Activated naive CD8-positive, alpha-beta T cell (primary cell): ENCODE measurements around the gene SCAPER.

Experiments
- H3K27ac Mint-ChIP-seq: one replicate; pipeline ENCODE4 v1.8.0; 2021; ENCODE audit warnings: mixed read lengths
- H3K27me3 Mint-ChIP-seq: one replicate; pipeline ENCODE4 v1.8.0; 2021; ENCODE audit warnings: mixed read lengths
- H3K36me3 Mint-ChIP-seq: one replicate; pipeline ENCODE4 v1.8.0; 2021; ENCODE audit warnings: mixed read lengths
- H3K4me1 Mint-ChIP-seq: one replicate; pipeline ENCODE4 v1.8.0; 2021; ENCODE audit warnings: low read depth, mixed read lengths
- H3K4me3 Mint-ChIP-seq: one replicate; pipeline ENCODE4 v1.8.0; 2021; ENCODE audit warnings: mild to moderate bottlenecking, mixed read lengths
- H3K9me3 Mint-ChIP-seq: one replicate; pipeline ENCODE4 v1.8.0; 2021; ENCODE audit warnings: low read depth, mixed read lengths

SCAPER gene

GRCh38 chr15:76803049-76803571, 102.0 kb downstream of the SCAPER start:
- H3K27ac Mint-ChIP-seq = no peak overlapping the region
- H3K9me3 Mint-ChIP-seq = no peaks in the 10 kb centered on the region
- no peaks in the 10 kb centered on the region for H3K27me3 Mint-ChIP-seq
- no peaks in the 10 kb centered on the region for H3K4me1 Mint-ChIP-seq
- H3K36me3 Mint-ChIP-seq = peaks cover 21% of the 10 kb centered on the region
- no peak overlapping the region for H3K4me3 Mint-ChIP-seq

GRCh38 chr15:76802411-76802810, 102.7 kb downstream of the SCAPER start:
- no peaks in the 10 kb centered on the region for H3K4me1 Mint-ChIP-seq
- no peaks in the 10 kb centered on the region for H3K9me3 Mint-ChIP-seq
- no peaks in the 10 kb centered on the region for H3K27me3 Mint-ChIP-seq
- no peak overlapping the region for H3K27ac Mint-ChIP-seq
- H3K4me3 Mint-ChIP-seq = no peak overlapping the region
- peaks cover 24% of the 10 kb centered on the region for H3K36me3 Mint-ChIP-seq

- Mint-ChIP-seq H3K9me3 (no peaks in the 10 kb centered on the region), H3K27ac (no peak overlapping the region), H3K4me3 (no peak overlapping the region), H3K4me1 (no peaks in the 10 kb centered on the region), H3K27me3 (no peaks in the 10 kb centered on the region), H3K36me3 (peaks cover 25% of the 10 kb centered on the region)
These were observed 105.4 kb downstream of the SCAPER start for GRCh38 chr15:76799760-76800159.

GRCh38 chr15:76795217-76795616, 109.9 kb downstream of the SCAPER start:
- no peaks in the 10 kb centered on the region for H3K4me1 Mint-ChIP-seq
- H3K27ac Mint-ChIP-seq = no peak overlapping the region
- peaks cover 6% of the 10 kb centered on the region for H3K9me3 Mint-ChIP-seq
- no peak overlapping the region for H3K4me3 Mint-ChIP-seq
- H3K36me3 Mint-ChIP-seq = peaks cover 46% of the 10 kb centered on the region
- H3K27me3 Mint-ChIP-seq = no peaks in the 10 kb centered on the region

- Mint-ChIP-seq H3K4me3 (no peak overlapping the region), H3K27ac (no peak overlapping the region), H3K36me3 (peaks cover 44% of the 10 kb centered on the region), H3K9me3 (peaks cover 6% of the 10 kb centered on the region), H3K27me3 (no peaks in the 10 kb centered on the region), H3K4me1 (no peaks in the 10 kb centered on the region)
These were observed 112.0 kb downstream of the SCAPER start for GRCh38 chr15:76793162-76793561.

- H3K4me3 Mint-ChIP-seq = no peak overlapping the region
- H3K27ac Mint-ChIP-seq = no peak overlapping the region
- peaks cover 6% of the 10 kb centered on the region for H3K9me3 Mint-ChIP-seq
- H3K27me3 Mint-ChIP-seq = no peaks in the 10 kb centered on the region
- H3K36me3 Mint-ChIP-seq = peaks cover 37% of the 10 kb centered on the region
- H3K4me1 Mint-ChIP-seq = no peaks in the 10 kb centered on the region
These were observed 113.6 kb downstream of the SCAPER start for GRCh38 chr15:76791511-76791910.

- H3K4me1 Mint-ChIP-seq = no peaks in the 10 kb centered on the region
- H3K27ac Mint-ChIP-seq = no peak overlapping the region
- H3K9me3 Mint-ChIP-seq = peaks cover 6% of the 10 kb centered on the region
- no peaks in the 10 kb centered on the region for H3K27me3 Mint-ChIP-seq
- no peak overlapping the region for H3K4me3 Mint-ChIP-seq
- peaks cover 50% of the 10 kb centered on the region for H3K36me3 Mint-ChIP-seq
These were observed 117.9 kb downstream of the SCAPER start for GRCh38 chr15:76787273-76787672.

GRCh38 chr15:76776969-76777368, 128.2 kb downstream of the SCAPER start:
- peaks cover 9% of the 10 kb centered on the region for H3K9me3 Mint-ChIP-seq
- H3K36me3 Mint-ChIP-seq = peaks cover 20% of the 10 kb centered on the region
- H3K27ac Mint-ChIP-seq = no peak overlapping the region
- H3K4me3 Mint-ChIP-seq = no peak overlapping the region
- no peaks in the 10 kb centered on the region for H3K4me1 Mint-ChIP-seq
- H3K27me3 Mint-ChIP-seq = no peaks in the 10 kb centered on the region

GRCh38 chr15:76776480-76776879, 128.7 kb downstream of the SCAPER start:
- no peak overlapping the region for H3K4me3 Mint-ChIP-seq
- no peaks in the 10 kb centered on the region for H3K27me3 Mint-ChIP-seq
- H3K9me3 Mint-ChIP-seq = peaks cover 9% of the 10 kb centered on the region
- no peak overlapping the region for H3K27ac Mint-ChIP-seq
- no peaks in the 10 kb centered on the region for H3K4me1 Mint-ChIP-seq
- peaks cover 20% of the 10 kb centered on the region for H3K36me3 Mint-ChIP-seq

- H3K36me3 Mint-ChIP-seq = peaks cover 17% of the 10 kb centered on the region
- H3K27ac Mint-ChIP-seq = no peak overlapping the region
- H3K4me3 Mint-ChIP-seq = no peak overlapping the region
- H3K9me3 Mint-ChIP-seq = peaks cover 9% of the 10 kb centered on the region
- no peaks in the 10 kb centered on the region for H3K4me1 Mint-ChIP-seq
- no peaks in the 10 kb centered on the region for H3K27me3 Mint-ChIP-seq
These were observed 131.9 kb downstream of the SCAPER start for GRCh38 chr15:76773234-76773633.

- Mint-ChIP-seq H3K9me3 (peaks cover 9% of the 10 kb centered on the region), H3K27me3 (no peaks in the 10 kb centered on the region), H3K27ac (no peak overlapping the region), H3K36me3 (peaks cover 19% of the 10 kb centered on the region), H3K4me1 (no peaks in the 10 kb centered on the region), H3K4me3 (no peak overlapping the region)
These were observed 132.4 kb downstream of the SCAPER start for GRCh38 chr15:76772776-76773175.

- no peak overlapping the region for H3K4me3 Mint-ChIP-seq
- H3K9me3 Mint-ChIP-seq = peaks cover 3% of the 10 kb centered on the region
- no peak overlapping the region for H3K27ac Mint-ChIP-seq
- H3K27me3 Mint-ChIP-seq = no peaks in the 10 kb centered on the region
- peaks cover 50% of the 10 kb centered on the region for H3K36me3 Mint-ChIP-seq
- no peaks in the 10 kb centered on the region for H3K4me1 Mint-ChIP-seq
These were observed 141.1 kb downstream of the SCAPER start for GRCh38 chr15:76764004-76764403.

- Mint-ChIP-seq H3K4me3 (no peak overlapping the region), H3K27ac (no peak overlapping the region), H3K27me3 (no peaks in the 10 kb centered on the region), H3K9me3 (peaks cover 3% of the 10 kb centered on the region), H3K36me3 (peaks cover 48% of the 10 kb centered on the region), H3K4me1 (no peaks in the 10 kb centered on the region)
These were observed 141.6 kb downstream of the SCAPER start for GRCh38 chr15:76763554-76763953.

GRCh38 chr15:76756381-76756780, 148.8 kb downstream of the SCAPER start:
- H3K27me3 Mint-ChIP-seq = no peaks in the 10 kb centered on the region

GRCh38 chr15:76753771-76754170, 151.4 kb downstream of the SCAPER start:
- Mint-ChIP-seq H3K36me3 (peaks cover 26% of the 10 kb centered on the region), H3K4me1 (peaks cover 7% of the 10 kb centered on the region), H3K9me3 (no peaks in the 10 kb centered on the region), H3K4me3 (no peak overlapping the region), H3K27ac (no peak overlapping the region), H3K27me3 (no peaks in the 10 kb centered on the region)

More at GRCh38 chr15:76756381-76756780, 148.8 kb downstream of the SCAPER start:
- no peak overlapping the region for H3K27ac Mint-ChIP-seq
- no peak overlapping the region for H3K4me3 Mint-ChIP-seq
- H3K36me3 Mint-ChIP-seq = peaks cover 29% of the 10 kb centered on the region
- H3K4me1 Mint-ChIP-seq = peaks cover 6% of the 10 kb centered on the region
- no peaks in the 10 kb centered on the region for H3K9me3 Mint-ChIP-seq

- H3K4me1 Mint-ChIP-seq = peaks cover 7% of the 10 kb centered on the region
- H3K4me3 Mint-ChIP-seq = no peak overlapping the region
- H3K27me3 Mint-ChIP-seq = no peaks in the 10 kb centered on the region
- H3K9me3 Mint-ChIP-seq = no peaks in the 10 kb centered on the region
- no peak overlapping the region for H3K27ac Mint-ChIP-seq
- H3K36me3 Mint-ChIP-seq = peaks cover 26% of the 10 kb centered on the region
These were observed 152.0 kb downstream of the SCAPER start for GRCh38 chr15:76753131-76753530.
